IPS-NIHi7 (cell line): ENCODE measurements around the gene ANKRD13C.
"Not testable (repeated sequence)": the region's sequence is repeated elsewhere in the genome, so short reads cannot be mapped to it uniquely, and the experiment has no call there.

ENCODE experiments used
- DNase-seq: peaks from one replicate; pipeline ENCODE4 v3.0.0; 2012; ENCODE audit warnings: mixed read lengths; ENCODE audit errors: extremely low spot score

The ANKRD13C gene

GRCh38 chr1:70358921-70359564 is 4.5 kb upstream of the ANKRD13C start:
- no peak for DNase-seq

GRCh38 chr1:70355920-70356319 is 1.4 kb upstream of the ANKRD13C start:
- no peak for DNase-seq

- DNase-seq = no peak
These were observed 537 bp upstream of the ANKRD13C start for GRCh38 chr1:70355111-70355407.

- peak; percentile 13 for DNase-seq
These were observed 756 bp downstream of the ANKRD13C start for GRCh38 chr1:70353601-70354331.

GRCh38 chr1:70353044-70353443 is 1.5 kb downstream of the ANKRD13C start:
- DNase-seq = no peak

GRCh38 chr1:70349799-70350198 is 4.7 kb downstream of the ANKRD13C start:
- DNase-seq = not testable (repeated sequence)

GRCh38 chr1:70348399-70349165 is 5.9 kb downstream of the ANKRD13C start:
- no peak for DNase-seq

- not testable (repeated sequence) for DNase-seq
These were observed 14.9 kb downstream of the ANKRD13C start for GRCh38 chr1:70339644-70340043.

GRCh38 chr1:70336050-70336449 is 18.5 kb downstream of the ANKRD13C start:
- no peak for DNase-seq

- DNase-seq = no peak
These were observed 20.1 kb downstream of the ANKRD13C start for GRCh38 chr1:70334436-70334835.

- DNase-seq = peak; percentile 14
These were observed 21.3 kb downstream of the ANKRD13C start for GRCh38 chr1:70333245-70333644.

- DNase-seq = no peak
These were observed 22.6 kb downstream of the ANKRD13C start for GRCh38 chr1:70331962-70332361.

GRCh38 chr1:70327306-70328076 is 27.0 kb downstream of the ANKRD13C start:
- DNase-seq = no peak

GRCh38 chr1:70324683-70325082 is 29.8 kb downstream of the ANKRD13C start:
- no peak for DNase-seq

GRCh38 chr1:70319750-70320149 is 34.8 kb downstream of the ANKRD13C start:
- no peak for DNase-seq

GRCh38 chr1:70318191-70318590 is 36.3 kb downstream of the ANKRD13C start:
- no peak for DNase-seq

GRCh38 chr1:70317087-70317486 is 37.4 kb downstream of the ANKRD13C start:
- no peak for DNase-seq

- DNase-seq = no peak
These were observed 38.7 kb downstream of the ANKRD13C start for GRCh38 chr1:70315782-70316181.

- no peak for DNase-seq
These were observed 39.7 kb downstream of the ANKRD13C start for GRCh38 chr1:70314706-70315304.

GRCh38 chr1:70311369-70311768 is 43.2 kb downstream of the ANKRD13C start:
- DNase-seq = no peak

GRCh38 chr1:70299472-70299871 is 55.0 kb downstream of the ANKRD13C start:
- DNase-seq = no peak

GRCh38 chr1:70295749-70296148 is 58.8 kb downstream of the ANKRD13C start:
- no peak for DNase-seq
